HG03060 (cell line): ENCODE data around the gene TUBE1.
A peak's percentile ranks its signal among the peaks of the same experiment; 100 is the strongest.
"Not testable (repeated sequence)": the region's sequence is repeated elsewhere in the genome, so short reads cannot be mapped to it uniquely, and the experiment has no call there.

ENCODE experiments used
- ATAC-seq: cut with Tn5 transposase; IDR thresholded peaks from one replicate; pipeline ENCODE4 v1.9.1; 2021; ENCODE audit warnings: low read depth, moderate number of reproducible peaks; ENCODE audit not compliant: unreplicated experiment

The TUBE1 gene

DNA sequence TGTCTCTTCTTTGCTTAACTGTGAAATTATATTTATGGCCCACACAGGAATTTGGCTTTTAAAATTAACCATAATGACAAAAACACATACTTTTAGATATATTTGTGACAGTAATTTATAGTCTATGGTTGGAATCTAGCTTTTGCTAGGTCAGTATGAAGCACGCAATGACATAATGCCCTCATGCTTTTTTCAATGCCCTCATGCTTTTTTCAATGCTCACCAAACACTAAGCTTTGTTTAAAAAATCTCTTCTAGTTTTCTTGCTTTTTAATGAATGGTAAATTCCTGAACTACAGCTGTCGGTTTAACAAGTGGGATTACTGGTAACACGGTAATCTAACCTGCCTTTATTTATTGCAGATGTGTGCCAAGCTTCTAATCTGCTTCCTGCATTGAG, 20.7 kb downstream of the TUBE1 start:
- ATAC-seq, result no peak

DNA sequence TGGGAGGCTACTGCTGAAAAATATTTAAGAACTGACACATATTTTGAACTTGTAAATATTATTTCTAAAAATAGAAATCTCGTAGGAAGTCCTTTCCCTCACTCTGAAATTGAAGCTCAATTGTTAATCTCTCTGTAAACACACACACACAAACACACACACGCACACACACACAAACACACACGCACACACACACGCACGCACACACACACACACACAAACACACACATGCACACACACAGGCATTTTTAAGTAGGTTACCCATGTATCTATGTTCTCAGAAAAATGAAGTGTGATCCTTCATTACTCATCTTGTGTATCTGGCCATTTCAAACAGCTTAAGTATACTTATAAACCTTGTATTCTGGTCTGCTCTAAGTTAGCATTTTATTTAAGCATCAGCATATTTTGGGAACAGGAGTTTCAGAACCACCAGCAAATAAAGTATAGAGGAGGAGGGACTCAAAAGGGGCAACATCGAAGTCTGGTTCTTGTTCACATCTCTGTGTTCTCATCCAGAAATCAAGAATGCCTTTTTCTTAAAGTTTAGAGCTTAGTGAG, 21.8 kb downstream of the TUBE1 start:
- no peak for ATAC-seq

DNA sequence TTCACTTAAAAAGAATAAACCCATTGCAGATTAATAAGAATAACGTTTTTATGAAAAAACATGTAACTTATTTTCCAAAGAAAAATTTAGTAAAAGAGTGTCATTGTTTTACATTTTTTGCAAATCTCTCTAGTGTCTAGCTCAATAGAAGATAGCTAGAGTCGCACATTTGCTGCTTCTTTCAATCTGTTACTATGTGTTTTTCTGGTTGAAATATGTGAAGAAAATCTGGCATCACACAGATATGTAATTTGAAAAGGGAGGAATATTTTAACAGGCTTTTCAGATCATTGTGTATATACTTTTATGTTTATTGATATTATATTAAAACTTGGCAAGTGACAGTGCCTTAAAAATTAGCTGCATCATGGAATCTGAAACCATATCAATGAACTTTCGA, 24.3 kb downstream of the TUBE1 start:
- ATAC-seq, result no peak

DNA sequence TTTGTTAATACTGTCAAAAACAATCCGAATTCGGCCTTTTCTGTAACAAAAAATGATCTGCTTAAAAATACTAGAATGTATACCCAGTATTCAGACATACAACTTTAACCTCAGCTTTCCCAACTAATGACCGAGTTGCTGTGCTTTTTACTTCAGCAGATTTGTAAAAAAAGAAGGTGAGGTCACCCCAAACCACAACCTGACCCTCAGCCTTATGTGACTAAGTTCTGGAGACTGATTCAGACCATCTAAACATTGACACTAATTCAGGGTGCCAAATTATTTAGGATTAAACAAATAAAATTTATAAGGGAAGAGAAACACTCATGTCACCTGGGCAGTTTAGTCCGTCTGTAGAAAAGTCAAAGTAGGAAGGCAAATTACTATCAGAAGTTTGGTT, 25.7 kb downstream of the TUBE1 start:
- no peak for ATAC-seq

DNA sequence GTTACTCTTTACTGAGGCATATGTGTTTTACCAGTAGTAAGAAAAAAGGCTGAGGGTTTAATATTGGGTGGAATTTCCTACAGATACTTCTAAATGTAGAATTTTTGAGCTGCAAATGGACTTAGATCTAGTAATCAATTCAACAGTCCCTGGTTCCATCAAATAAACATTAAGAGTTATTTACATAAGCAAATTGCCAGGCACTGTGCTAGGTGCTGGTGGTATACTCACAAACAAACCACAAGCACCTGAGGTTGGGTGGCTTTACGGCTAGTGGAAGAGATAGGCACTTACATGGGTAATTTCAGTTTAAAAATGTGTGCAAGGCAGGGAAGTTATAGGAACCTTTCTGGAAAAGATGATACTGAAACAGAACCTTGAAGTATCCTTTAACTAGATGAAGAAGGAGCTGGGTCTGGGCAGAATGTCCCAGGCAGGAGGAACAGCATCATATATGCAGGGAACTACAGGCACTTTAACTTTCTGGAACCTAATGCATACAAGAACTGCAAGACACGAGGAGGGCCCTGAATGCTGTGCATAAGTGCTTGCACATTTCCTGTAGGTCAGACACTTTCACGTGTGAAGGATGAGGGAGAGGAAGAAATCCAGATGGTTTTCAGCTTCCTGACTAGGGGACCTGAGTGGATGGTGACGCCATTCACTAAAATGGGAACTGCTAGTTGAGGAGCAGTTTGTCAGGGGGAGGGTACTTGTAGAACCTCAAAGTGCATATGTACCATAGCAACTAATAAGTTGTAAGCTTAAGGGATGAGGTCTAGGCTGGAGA, 28.8 kb downstream of the TUBE1 start:
- no peak for ATAC-seq

GRCh38 chr6:112054555-112055190, 32.6 kb downstream of the TUBE1 start:
- no peak for ATAC-seq

DNA sequence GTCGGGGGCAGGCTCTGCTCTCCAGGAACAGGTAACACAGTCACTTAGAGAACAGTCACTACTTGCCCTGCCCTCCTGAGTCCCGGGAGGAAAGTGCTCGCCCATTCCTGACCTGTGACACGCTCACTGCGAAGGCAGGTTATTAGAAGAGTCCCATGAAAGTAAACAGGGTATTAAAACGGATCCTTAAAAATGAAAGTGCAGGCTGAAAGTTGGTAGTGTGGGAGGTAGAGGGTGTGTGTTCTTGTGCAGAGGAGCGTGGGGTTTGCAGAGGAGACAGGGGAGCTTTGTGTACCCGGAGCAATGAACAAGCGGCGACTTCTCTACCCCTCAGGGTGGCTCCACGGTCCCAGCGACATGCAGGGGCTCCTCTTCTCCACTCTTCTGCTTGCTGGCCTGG, 33.3 kb downstream of the TUBE1 start, which contains the start of gene CCN6:
Gene CCN6, plus strand, starts transcription at position 104 of the 400 bp plus-strand sequence. Its CDS starts 254 bp downstream, at position 358.
- ATAC-seq, result no peak

GRCh38 chr6:112051251-112051740, 36.0 kb downstream of the TUBE1 start:
- ATAC-seq, result not testable (repeated sequence)

DNA sequence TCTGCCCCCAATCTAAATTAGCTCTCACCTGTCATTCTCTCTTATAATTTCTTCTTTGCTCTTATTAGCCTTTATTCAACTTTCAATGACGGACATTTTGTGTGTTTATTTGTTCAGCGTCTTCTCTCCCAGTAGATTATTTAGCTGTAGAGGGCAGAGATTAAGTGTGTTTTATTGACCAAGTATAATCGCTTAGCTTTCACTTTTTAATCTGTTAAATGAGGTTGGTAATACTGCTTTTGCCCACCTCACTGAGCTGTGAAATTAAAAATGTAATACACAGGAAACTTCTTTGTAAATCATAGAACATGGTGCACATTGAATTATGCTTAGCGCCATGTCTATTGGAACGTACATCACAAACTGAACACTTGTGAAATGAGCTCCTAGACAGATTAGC, 36.9 kb downstream of the TUBE1 start:
- ATAC-seq, result no peak

DNA sequence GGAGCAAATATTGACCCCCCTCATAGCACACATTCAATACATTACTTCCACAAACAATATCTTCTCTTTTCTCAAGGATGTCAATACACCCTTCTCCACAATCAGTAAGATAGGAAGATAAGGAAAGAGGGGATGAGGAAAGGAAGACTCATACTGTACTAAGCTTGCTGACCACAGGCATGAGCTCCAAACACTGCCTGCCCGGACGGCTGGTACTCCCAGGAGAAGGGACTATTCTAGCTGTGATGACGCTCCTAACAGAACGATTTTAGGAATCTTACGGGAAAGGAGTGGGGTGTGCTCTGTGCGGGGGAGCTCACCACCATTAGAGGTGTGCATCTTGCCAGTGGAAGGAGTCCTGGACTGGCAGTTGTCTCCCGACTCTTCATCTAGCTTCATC, 37.3 kb downstream of the TUBE1 start:
- ATAC-seq, result no peak

DNA sequence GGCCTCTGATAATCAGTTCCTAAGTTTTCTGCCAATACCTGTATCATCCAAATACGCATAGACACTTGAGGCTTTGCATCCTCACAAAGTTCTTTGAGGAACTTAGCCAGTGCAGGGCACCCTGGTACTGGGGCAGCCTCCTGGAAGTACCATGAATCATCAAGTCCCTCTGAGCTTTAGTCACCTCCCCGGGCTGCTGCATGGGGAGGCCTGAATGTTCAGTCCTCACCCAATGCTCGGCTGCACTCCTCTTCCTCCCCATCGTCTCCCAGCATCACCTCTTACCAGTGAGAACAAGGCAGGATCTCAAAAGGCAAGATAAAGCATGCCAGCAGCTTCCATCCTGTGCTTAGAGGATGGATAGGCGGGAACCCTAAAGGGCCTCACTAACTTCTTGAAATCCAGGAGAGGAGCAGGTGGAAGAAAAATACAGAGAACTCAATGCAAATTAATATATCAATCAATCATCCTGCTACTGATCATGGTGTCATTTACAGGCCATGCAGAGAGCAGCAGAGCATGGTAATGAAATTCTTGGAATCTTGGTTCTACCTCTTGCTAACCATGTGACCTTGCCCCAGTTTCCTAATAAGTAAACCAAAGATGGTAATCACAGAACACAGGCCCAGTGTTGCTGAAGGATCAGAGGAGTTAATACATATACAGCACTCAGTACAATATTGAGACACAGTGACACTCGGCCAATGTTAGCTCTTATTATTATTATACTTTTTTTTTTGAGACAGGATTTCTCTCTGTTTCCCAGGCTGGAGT, 38.1 kb downstream of the TUBE1 start:
- ATAC-seq, result no peak

DNA sequence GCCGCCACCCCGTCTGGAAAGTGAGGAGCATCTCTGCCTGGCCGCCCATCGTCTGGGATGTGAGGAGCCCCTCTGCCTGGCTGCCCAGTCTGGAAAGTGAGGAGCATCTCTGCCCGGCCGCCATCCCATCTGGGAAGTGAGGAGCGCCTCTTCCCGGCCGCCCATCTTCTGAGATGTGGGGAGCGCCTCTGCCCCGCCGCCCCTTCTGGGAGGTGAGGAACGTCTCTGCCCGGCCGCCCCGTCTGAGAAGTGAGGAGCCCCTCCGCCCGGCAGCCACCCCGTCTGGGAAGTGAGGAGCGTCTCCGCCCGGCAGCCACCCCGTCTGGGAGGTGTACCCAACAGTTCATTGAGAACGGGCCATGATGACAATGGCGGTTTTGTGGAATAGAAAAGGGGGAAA, 39.8 kb downstream of the TUBE1 start:
- not testable (repeated sequence) for ATAC-seq

- no peak for ATAC-seq
Observed at GRCh38 chr6:112044856-112045255, 42.4 kb downstream of the TUBE1 start.

- no peak for ATAC-seq
Observed at GRCh38 chr6:112044196-112044595, 43.1 kb downstream of the TUBE1 start.

DNA sequence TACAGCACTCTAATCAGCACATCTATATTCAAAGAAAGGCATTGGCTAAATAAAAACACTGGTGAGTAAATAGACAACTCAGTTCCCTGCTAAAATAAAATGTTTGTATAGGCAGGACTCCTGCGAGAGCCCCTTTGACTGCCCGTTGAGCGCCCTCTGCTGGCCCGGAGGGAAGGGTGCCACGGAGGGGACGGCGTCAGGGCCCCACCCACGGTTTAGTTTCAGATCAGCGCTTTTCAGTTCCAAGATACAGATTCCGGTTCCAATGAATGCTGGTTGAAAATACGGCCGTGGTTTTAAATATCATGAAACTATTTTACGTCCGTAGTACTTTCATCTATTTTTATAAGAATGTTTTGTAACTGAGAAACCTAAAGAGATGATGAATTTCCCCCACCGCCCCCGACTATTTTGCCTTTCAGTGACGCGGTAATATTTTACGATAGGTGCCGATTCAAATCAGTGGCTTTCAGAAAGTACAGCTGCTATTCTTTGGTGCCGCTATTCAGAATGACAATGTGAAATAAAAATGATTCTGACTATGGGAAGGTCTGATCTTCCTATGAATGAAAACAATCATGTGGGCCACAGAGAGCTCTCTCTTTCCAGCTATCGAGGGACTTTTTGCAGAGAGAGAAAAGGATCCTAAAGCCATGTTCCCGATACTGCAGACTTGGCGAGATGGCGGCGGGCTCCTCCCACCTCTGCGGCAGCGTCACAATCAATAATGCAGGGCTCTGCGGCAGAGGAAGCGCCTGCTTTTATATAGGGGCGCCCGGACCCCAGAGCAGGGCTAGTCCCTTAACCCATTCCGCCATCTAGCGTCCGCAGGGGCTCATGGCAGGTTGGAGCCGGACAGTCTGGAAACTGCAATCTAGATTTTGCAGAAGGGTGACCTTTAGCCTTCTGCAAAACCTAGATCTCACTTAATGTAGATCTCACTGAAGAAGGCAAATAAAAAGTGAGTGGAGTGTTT, 44.0 kb downstream of the TUBE1 start:
- peak; percentile 89 for ATAC-seq

- no peak for ATAC-seq
Observed at GRCh38 chr6:112041535-112041934, 45.7 kb downstream of the TUBE1 start.

DNA sequence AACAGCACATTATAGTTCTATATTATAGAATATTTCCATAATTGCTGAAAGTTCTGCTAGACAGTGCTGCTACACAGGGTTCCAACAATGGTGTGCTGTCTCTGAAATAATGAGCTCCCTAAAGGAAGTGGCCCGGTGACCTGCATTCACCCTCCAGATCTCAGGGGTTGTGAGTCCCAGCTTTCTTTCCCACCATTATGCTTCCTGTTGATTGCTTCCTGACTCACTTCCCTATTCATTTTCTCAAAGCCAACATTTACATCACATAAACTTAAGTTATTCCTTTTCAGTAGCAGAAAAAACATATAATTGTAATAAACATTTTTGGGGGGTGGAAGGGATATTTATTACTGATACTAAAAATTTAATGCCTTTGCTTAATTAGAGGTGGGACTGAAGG, 46.3 kb downstream of the TUBE1 start:
- ATAC-seq, result no peak

GRCh38 chr6:112039431-112039770, 47.9 kb downstream of the TUBE1 start:
- no peak for ATAC-seq

GRCh38 chr6:112038756-112039430, 48.4 kb downstream of the TUBE1 start:
- ATAC-seq, result no peak
